ENCODE results near the gene MTA3. TPM values are rescaled to one million over a fixed set of nuclear protein-coding genes. Genes with fewer than 3 reads are reported as not detected.
"Not testable (repeated sequence)": the region's sequence is repeated elsewhere in the genome, so short reads cannot be mapped to it uniquely, and the experiment has no call there.

The MTA3 gene
- total RNA-seq, 1 donor: 13.4 TPM

DNA sequence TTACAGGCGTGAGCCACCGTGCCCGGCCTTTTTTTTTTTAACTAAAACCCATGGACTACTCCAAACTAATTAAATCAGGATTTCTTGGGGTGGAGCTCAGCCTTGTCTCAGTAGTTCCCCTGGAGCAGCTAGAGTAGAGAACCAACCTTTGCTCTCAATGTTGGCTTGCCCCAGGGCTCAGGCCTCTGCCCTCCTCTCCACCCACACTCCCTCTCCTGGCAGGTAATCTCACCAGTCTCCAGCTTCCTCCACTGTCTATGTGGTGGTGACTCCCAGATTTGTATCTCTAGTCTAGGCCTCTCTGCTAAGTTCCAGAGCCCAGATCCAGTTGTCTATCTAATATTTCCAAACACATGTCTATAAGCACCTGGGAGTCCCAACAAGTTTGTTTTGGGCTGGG lies 9.6 kb upstream of the MTA3 start:
- Histone ChIP-seq H3K4me3 (ENCODE audit: low read length) (no peak overlapping the region), H3K9me3 (ENCODE audit: low read depth, low read length) (no peaks in the 10 kb centered on the region), H3K27me3 (ENCODE audit: insufficient read depth, low read length) (no peaks in the 10 kb centered on the region), H3K4me1 (ENCODE audit: insufficient read depth, low read length) (no peaks in the 10 kb centered on the region)

- H3K4me3 ChIP-seq (ENCODE audit: low read length); H3K4me1 ChIP-seq (ENCODE audit: insufficient read depth, low read length); H3K27me3 ChIP-seq (ENCODE audit: insufficient read depth, low read length); H3K9me3 ChIP-seq (ENCODE audit: low read depth, low read length): not testable (repeated sequence)
Observed at GRCh38 chr2:42560133-42560532, 8.3 kb upstream of the MTA3 start.

GRCh38 chr2:42560899-42561298 lies 7.5 kb upstream of the MTA3 start:
- Histone ChIP-seq H3K27me3 (ENCODE audit: insufficient read depth, low read length) (no peaks in the 10 kb centered on the region), H3K4me3 (ENCODE audit: low read length) (no peak overlapping the region), H3K4me1 (ENCODE audit: insufficient read depth, low read length) (no peaks in the 10 kb centered on the region), H3K9me3 (ENCODE audit: low read depth, low read length) (no peaks in the 10 kb centered on the region)

GRCh38 chr2:42562474-42563144 lies 5.8 kb upstream of the MTA3 start:
- H3K4me3 ChIP-seq (ENCODE audit: low read length): no peak overlapping the region
- no peaks in the 10 kb centered on the region for H3K27me3 ChIP-seq (ENCODE audit: insufficient read depth, low read length)
- peaks cover under 1% of the 10 kb centered on the region for H3K4me1 ChIP-seq (ENCODE audit: insufficient read depth, low read length)
- H3K9me3 ChIP-seq (ENCODE audit: low read depth, low read length): no peaks in the 10 kb centered on the region

GRCh38 chr2:42566025-42566424 lies 2.4 kb upstream of the MTA3 start:
- Histone ChIP-seq H3K4me1 (ENCODE audit: insufficient read depth, low read length) (peaks cover 12% of the 10 kb centered on the region), H3K9me3 (ENCODE audit: low read depth, low read length) (no peaks in the 10 kb centered on the region), H3K27me3 (ENCODE audit: insufficient read depth, low read length) (no peaks in the 10 kb centered on the region), H3K4me3 (ENCODE audit: low read length) (no peak overlapping the region)

DNA sequence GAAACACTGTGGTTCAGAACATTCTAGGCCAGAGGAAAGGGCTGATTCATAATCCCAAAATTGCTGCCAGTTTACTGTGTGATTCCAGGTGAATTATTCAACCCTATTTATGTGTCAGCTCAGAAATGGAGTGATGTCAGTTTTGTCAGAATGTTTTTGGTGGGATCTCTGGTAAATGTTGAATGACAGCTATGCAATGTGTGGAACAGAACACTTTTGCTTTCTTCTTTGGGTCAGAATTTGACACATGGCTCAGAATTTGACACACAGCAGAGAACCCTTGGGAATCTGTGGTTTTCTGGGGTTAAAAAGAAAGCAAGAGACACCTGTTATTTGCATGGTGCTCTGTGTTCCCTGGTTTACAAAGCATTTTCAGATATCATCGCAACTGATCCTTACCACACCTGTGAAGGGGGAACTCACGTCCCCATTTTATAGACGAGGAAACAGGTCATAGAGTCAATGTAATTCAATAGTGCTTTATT lies 1.6 kb upstream of the MTA3 start:
- no peaks in the 10 kb centered on the region for H3K9me3 ChIP-seq (ENCODE audit: low read depth, low read length)
- H3K27me3 ChIP-seq (ENCODE audit: insufficient read depth, low read length): no peaks in the 10 kb centered on the region
- H3K4me1 ChIP-seq (ENCODE audit: insufficient read depth, low read length): peaks cover 12% of the 10 kb centered on the region
- H3K4me3 ChIP-seq (ENCODE audit: low read length): no peak overlapping the region

DNA sequence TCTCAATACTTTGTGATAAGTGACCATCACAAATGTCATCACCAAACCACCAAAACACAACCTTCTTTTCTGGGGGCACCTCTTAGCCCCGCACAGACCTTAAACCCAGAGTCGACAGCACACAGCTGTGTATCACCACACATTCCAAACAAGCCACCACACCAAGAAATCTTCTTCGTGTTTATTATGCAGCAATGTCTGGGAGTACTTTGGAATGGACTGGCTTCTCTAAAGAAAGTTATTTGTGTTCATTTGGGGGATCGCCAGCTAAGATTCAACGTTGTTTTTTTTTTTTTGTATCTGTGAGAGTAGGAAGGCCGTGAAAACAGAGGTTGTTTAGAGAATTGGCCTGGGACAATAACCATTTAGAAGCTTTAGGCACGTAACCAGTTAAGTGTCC lies 1.1 kb upstream of the MTA3 start:
- H3K27me3 ChIP-seq (ENCODE audit: insufficient read depth, low read length): no peaks in the 10 kb centered on the region

DNA sequence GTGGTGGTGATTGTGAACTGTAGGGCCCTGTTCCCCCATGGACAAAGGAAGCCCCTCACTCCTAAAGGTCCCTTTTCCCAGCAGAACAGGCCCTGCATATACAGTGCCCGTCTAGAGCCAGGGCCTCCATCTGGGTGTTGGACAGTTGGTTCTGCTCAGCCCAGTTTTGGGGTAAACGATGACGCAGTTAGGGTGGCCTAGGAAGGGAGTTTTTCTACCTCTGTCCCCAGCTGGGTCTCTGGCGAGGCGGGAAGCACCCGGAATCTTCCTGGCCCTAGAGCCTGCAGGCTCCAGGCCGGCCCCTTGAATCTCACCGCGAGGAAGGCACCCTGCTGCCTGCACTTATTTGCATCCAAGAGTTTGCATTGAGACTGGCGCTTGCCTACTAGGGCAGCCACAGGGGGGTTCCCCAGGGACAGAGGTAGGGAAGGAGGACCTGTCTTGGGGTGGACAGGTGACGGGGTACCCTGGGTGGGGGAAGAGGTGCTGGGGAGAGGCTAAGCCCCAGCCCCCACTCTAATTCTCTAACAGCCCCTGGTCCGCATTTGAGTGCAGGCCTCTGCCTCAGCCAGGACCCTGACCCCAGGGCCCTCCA lies 529 bp upstream of the MTA3 start:
- no peaks in the 10 kb centered on the region for H3K27me3 ChIP-seq (ENCODE audit: insufficient read depth, low read length)
- H3K4me3 ChIP-seq (ENCODE audit: low read length): no peak overlapping the region
- H3K9me3 ChIP-seq (ENCODE audit: low read depth, low read length): no peaks in the 10 kb centered on the region
- H3K4me1 ChIP-seq (ENCODE audit: insufficient read depth, low read length): peaks cover 12% of the 10 kb centered on the region

More for the DNA sequence above, 1.1 kb upstream of the MTA3 start:
- Histone ChIP-seq H3K9me3 (ENCODE audit: low read depth, low read length) (no peaks in the 10 kb centered on the region), H3K4me3 (ENCODE audit: low read length) (no peak overlapping the region), H3K4me1 (ENCODE audit: insufficient read depth, low read length) (peaks cover 12% of the 10 kb centered on the region)

DNA sequence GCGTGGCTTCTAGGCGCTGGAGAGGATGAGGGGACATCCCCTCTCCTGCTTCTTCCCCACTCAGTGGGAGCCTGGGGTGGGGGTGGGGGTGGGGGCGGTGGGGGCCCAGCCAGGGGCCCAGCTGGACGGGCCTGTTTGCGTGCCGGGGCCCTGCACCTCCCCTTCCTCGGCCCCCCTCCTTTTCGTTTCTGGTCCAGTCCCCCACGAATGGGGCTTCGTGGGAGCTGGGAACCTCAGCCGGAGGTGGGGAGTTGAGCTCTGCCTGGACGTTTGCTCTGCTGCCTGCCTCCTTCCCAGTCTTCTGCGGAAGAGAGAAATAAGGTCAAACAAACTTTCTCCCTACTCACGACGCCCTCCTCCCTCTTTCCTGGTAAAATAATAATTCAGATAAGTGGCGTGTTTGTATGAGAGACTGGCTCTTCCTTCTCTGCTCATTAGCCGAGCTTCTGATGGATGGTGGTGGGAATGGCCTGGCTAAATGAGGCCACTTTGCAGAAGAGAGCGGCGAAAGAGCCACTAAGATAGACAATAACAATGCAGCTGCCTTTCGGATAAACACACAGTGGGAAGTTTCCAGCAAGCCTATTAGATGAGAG lies 782 bp downstream of the MTA3 start:
- no peaks in the 10 kb centered on the region for H3K9me3 ChIP-seq (ENCODE audit: low read depth, low read length)
- H3K4me1 ChIP-seq (ENCODE audit: insufficient read depth, low read length): peaks cover 12% of the 10 kb centered on the region
- H3K27me3 ChIP-seq (ENCODE audit: insufficient read depth, low read length): no peaks in the 10 kb centered on the region
- peak overlapping the region; percentile 45 for H3K4me3 ChIP-seq (ENCODE audit: low read length)

GRCh38 chr2:42569883-42570282 lies 1.5 kb downstream of the MTA3 start:
- H3K27me3 ChIP-seq (ENCODE audit: insufficient read depth, low read length): no peaks in the 10 kb centered on the region
- no peaks in the 10 kb centered on the region for H3K9me3 ChIP-seq (ENCODE audit: low read depth, low read length)
- peaks cover 12% of the 10 kb centered on the region for H3K4me1 ChIP-seq (ENCODE audit: insufficient read depth, low read length)
- no peak overlapping the region for H3K4me3 ChIP-seq (ENCODE audit: low read length)

DNA sequence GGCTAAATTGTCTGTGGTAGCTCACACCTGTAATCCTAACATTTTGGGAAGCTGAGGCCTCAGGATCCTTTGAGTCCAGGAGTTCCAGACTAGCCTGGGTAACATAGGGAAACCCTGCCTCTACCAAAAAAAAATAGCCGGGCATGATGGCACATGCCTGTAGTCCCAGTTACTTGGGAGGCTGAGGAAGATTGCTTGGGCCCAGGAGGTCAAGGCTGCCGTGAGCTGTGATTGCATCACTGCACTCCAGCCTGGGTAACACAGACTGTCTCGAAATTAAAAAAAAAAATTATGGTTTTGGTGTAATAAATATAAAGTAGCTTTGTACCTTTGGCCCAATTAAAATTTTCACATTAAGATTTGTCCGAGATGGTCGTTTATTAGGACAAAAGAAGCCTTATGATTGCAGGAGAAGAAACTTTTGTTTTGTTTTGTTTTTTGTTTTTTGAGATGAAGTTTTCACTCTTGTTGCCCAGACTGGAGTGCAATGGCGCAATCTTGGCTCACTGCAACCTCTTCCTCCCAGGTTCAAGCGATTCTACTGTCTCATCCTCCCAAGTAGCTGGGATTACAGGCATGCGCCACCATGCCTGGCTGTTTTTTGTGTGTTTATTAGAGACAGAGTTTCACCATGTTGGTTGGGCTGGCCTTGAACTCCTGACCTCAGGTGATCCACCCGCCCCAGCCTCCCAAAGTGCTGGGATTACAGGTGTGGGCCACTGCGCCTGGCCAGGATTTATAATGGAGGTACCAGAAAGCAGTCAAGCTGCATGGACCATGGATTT lies 4.1 kb downstream of the MTA3 start:
- H3K4me1 ChIP-seq (ENCODE audit: insufficient read depth, low read length): peaks cover 12% of the 10 kb centered on the region
- no peaks in the 10 kb centered on the region for H3K9me3 ChIP-seq (ENCODE audit: low read depth, low read length)
- no peaks in the 10 kb centered on the region for H3K27me3 ChIP-seq (ENCODE audit: insufficient read depth, low read length)
- H3K4me3 ChIP-seq (ENCODE audit: low read length): no peak overlapping the region

- no peaks in the 10 kb centered on the region for H3K9me3 ChIP-seq (ENCODE audit: low read depth, low read length)
- no peak overlapping the region for H3K4me3 ChIP-seq (ENCODE audit: low read length)
- peaks cover 7% of the 10 kb centered on the region for H3K4me1 ChIP-seq (ENCODE audit: insufficient read depth, low read length)
- no peaks in the 10 kb centered on the region for H3K27me3 ChIP-seq (ENCODE audit: insufficient read depth, low read length)
Observed at GRCh38 chr2:42573256-42573655, 4.8 kb downstream of the MTA3 start.

DNA sequence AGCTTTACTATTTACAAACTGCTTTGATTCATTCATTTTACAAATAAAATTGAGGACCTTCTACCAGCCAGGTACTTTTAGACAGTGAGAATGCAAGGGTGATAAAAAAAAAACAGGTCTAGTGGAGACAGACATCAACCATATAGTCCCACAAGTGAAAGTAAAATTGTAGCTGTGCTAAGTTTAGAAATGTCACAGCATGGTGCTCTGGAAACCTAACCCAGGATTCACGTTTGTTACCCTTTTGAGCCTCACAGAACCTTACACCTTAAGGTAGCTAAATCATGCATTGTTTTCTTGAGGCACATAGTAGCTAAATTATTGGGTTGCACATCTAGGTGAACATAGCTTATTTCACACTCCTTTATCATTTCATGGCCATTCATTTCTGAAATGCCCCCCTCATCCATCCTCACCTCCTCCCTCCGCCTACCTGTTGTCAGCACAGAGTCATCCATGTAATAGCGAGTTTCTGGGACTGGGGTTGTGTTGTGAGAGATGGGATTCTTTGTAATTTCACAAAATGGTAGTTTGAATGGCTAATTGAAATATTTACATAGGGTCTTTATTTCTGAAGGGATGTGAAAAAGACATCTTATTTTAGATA lies 7.1 kb downstream of the MTA3 start:
- H3K4me3 ChIP-seq (ENCODE audit: low read length): no peak overlapping the region
- H3K9me3 ChIP-seq (ENCODE audit: low read depth, low read length): no peaks in the 10 kb centered on the region
- H3K27me3 ChIP-seq (ENCODE audit: insufficient read depth, low read length): no peaks in the 10 kb centered on the region
- H3K4me1 ChIP-seq (ENCODE audit: insufficient read depth, low read length): no peaks in the 10 kb centered on the region

GRCh38 chr2:42578621-42579020 lies 10.2 kb downstream of the MTA3 start:
- Histone ChIP-seq H3K27me3 (ENCODE audit: insufficient read depth, low read length) (no peaks in the 10 kb centered on the region), H3K4me3 (ENCODE audit: low read length) (no peak overlapping the region), H3K9me3 (ENCODE audit: low read depth, low read length) (no peaks in the 10 kb centered on the region), H3K4me1 (ENCODE audit: insufficient read depth, low read length) (no peaks in the 10 kb centered on the region)

- H3K9me3 ChIP-seq (ENCODE audit: low read depth, low read length): no peaks in the 10 kb centered on the region
- H3K4me1 ChIP-seq (ENCODE audit: insufficient read depth, low read length): no peaks in the 10 kb centered on the region
- H3K27me3 ChIP-seq (ENCODE audit: insufficient read depth, low read length): no peaks in the 10 kb centered on the region
- no peak overlapping the region for H3K4me3 ChIP-seq (ENCODE audit: low read length)
Observed at GRCh38 chr2:42581257-42581656, 12.8 kb downstream of the MTA3 start.

All from mononuclear cell (primary cell).